Peyer's patch (tissue), 4 donors: ENCODE measurements around the gene CFAP300.

Experiments
- POLR2A ChIP-seq, 2 donors: fragments of 450-650 bp; IDR thresholded peaks; one replicate each; pipeline ENCODE4 v1.5.1; 2017; ENCODE audit warnings: antibody characterized with exemption in 2 of 2, mild to moderate bottlenecking in 2 of 2, moderate library complexity in 2 of 2
- TF ChIP-seq, protein P1 (sequence below), 6 experiments: fragments of 450-650 bp in 4 of 6; fragments of 200-600 bp in 2 of 6; sonication (generic) in 1 of 6; IDR thresholded peaks; one replicate each; pipeline ENCODE4 v1.5.1; 2017 to 2019; ENCODE audit warnings: antibody characterized with exemption in 6 of 6, mild to moderate bottlenecking in 3 of 6, moderate library complexity in 1 of 6

DNA sequence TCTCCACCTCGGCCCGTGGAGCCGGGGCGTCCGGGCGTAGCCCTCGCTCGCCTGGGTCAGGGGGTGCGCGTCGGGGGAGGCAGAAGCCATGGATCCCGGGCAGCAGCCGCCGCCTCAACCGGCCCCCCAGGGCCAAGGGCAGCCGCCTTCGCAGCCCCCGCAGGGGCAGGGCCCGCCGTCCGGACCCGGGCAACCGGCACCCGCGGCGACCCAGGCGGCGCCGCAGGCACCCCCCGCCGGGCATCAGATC lies 63.4 kb downstream of the CFAP300 start:
- TF ChIP-seq POLR2A (IDR thresholded peaks at IDR 0.05) = no peak
- TF ChIP-seq, protein P1, sequence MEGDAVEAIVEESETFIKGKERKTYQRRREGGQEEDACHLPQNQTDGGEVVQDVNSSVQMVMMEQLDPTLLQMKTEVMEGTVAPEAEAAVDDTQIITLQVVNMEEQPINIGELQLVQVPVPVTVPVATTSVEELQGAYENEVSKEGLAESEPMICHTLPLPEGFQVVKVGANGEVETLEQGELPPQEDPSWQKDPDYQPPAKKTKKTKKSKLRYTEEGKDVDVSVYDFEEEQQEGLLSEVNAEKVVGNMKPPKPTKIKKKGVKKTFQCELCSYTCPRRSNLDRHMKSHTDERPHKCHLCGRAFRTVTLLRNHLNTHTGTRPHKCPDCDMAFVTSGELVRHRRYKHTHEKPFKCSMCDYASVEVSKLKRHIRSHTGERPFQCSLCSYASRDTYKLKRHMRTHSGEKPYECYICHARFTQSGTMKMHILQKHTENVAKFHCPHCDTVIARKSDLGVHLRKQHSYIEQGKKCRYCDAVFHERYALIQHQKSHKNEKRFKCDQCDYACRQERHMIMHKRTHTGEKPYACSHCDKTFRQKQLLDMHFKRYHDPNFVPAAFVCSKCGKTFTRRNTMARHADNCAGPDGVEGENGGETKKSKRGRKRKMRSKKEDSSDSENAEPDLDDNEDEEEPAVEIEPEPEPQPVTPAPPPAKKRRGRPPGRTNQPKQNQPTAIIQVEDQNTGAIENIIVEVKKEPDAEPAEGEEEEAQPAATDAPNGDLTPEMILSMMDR (IDR thresholded peaks at IDR 0.05) = no peak
